HG03108 (cell line): ENCODE data around the gene NUP50.

Source experiments
- ATAC-seq: cut with Tn5 transposase; IDR thresholded peaks from one replicate; pipeline ENCODE4 v1.9.1; 2021; ENCODE audit warnings: moderate library complexity; ENCODE audit not compliant: unreplicated experiment

The NUP50 gene

DNA sequence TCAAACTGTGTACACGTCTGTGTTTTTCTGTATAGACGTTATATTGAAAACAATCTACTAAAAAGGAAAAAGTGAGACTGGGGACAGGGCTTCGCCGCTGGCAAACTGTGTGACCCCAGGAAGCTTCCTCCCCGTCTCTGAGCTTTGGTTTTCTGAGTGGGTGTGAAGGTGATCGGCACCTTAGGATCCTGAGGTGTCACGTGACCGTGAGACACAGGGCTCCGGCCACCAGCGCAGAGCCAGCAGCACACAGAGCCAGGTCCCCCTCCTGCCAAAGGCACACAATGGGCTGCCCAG, 44.9 kb downstream of the NUP50 start:
- ATAC-seq, result no peak

DNA sequence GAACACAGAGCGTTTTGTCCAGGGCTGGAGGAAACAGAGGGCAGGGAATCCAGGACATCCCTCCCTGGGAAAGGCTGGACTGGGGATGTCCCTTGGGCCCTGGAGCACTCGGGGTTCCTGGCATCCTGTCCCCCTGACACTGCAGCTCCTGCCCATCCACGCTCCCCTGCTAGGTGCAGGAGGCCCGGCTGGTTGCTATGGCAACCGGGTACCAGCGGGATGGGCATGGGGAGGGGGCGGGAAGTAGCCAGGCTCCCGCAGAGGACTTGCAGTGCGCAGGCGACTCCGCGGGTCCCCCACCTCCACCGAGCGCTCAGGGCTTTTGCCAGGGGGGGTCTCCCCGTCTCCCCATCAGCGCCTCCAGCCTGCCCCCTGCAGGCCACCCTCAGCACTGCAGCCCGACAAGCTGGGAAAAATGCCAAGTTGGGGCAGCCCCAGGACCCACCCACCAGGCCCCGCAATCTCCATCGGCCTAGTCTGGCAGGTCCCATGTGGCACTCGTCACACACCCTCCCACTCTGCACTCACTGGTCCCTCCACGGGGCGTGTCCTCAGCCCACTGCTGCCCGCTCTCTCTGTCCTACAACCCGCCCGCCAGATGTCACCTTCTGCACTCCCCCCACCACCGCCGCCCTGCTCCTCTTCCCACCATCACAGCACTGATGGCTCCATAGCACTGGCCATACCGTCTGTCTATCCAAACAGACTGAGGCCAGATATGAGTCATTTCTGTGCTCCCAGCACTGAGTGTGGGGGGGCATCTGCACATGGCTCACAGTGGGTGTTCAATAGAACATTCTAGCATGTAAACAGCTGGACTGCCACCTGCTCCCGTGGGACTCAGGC, 45.5 kb downstream of the NUP50 start:
- no peak for ATAC-seq

DNA sequence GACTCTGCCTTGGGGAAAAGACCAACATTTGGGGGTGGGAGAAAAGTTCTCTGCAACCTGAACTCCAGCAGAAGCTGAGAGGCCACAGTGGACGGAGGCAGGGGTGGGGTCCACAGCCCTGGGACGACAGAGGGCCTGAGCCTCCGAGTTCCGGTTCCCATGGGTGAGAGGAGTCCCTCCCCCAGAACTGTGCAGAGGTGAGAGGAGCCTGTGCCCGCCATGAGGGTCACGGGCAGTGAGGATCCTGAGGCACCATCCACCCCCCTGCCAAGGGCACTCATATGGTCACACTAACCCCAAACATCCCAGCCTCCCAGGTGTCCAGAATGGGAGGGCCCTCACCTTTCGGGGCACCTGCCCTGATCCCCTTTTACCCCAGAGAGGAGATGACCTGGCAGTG, 46.4 kb downstream of the NUP50 start:
- ATAC-seq, result no peak

DNA sequence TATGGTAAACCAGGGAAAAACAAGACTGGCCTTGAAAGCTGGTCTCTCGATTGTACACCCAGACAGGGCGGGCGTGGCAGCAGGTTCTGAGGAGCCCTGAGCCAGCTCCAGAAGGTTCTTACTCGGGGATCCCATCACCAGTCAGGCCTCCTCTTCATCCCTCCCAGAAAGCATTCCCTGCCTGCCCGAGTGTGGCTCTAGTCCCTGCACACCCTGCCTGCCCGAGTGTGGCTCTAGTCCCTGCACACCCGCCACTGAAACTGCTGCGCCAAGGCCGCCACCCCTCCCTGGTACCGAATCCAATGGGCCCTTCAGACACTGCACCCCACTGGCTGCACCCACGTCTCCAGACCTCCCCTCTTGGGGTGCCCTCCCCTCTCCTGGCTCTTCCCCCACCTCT, 46.9 kb downstream of the NUP50 start:
- ATAC-seq, result no peak

- ATAC-seq, result no peak
These were observed 47.3 kb downstream of the NUP50 start for GRCh38 chr22:45210991-45211390.

- ATAC-seq, result no peak
These were observed 47.7 kb downstream of the NUP50 start for GRCh38 chr22:45211435-45211834.

- no peak for ATAC-seq
These were observed 48.1 kb downstream of the NUP50 start for GRCh38 chr22:45211848-45212247.

DNA sequence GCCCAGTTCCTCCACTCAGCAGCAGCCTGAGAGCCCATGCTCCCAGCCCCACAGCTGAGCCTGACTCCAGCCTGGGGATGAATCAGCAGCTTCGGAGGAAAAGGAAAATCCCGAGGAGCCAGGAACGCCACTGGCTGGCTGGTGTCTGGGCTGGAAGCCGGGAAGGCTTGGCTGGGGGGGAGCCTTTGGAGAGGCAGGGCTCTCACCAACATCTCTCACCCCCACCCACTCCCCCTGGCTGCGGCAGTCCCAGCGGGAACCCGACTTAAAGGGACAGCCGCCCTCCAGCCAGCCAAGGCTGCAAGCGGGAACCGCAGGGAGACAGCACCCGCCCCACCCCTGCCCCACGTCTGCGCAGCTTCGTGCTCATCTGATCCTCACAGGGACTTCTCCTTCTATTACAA, 48.6 kb downstream of the NUP50 start:
- no peak for ATAC-seq

DNA sequence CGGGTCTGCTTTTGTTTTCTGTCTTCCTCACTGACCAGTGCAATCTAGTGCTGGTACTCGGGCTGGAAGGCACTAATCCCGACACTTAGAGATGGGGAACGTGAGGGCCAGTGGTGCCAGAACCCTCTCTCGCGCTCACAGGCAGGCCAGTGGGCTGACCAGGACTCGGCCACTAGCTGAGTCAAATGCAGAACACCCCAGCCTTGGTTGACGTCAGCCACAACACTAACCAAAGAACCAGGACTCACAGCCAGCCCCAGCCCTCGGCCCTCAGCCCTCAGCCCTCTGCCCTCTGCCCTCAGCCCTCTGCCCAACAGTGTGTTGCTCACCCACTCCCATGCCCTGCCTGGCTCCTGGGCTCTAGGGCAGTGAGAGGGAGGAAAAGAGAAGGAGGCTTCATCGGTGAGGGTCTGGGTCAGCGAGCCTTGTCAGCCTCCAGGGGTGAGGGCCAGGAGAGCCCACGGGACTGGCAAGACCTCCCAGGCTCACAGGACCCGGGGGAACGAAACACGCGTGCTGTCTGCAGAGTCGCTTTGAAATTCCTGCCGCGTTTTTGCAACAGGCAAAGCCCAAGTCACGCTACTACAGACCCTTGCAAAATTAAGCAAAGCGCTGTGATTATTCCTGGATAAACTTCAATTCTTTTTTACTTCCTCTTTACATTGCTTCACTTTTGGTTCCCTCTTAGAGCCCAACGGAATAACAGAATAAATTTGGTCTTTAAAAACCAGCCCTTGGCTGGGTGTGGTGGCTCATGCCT, 49.4 kb downstream of the NUP50 start:
- ATAC-seq, result no peak

- no peak for ATAC-seq
These were observed 52.6 kb downstream of the NUP50 start for GRCh38 chr22:45216133-45217003.

- ATAC-seq, result no peak
These were observed 53.6 kb downstream of the NUP50 start for GRCh38 chr22:45217345-45217744.

- no peak for ATAC-seq
These were observed 54.1 kb downstream of the NUP50 start for GRCh38 chr22:45217806-45218205.

DNA sequence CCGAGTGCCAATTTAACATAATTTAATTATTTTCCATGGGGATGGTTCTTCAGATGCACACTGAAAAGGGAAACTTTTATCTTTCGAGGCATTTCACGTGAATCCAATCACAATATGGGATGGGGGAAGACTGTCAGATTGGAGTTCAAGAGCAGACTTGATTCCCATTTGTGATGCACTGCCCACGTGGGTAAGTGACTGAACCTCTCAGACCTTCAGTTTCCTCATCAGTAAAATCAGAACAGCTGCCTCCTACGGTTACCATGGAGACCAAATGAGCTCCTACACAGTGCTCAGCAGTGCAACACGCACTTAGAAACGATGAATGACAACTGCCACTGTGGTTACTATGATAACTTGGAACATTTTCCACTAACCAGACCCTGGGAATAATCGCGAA, 55.3 kb downstream of the NUP50 start:
- ATAC-seq, result no peak

DNA sequence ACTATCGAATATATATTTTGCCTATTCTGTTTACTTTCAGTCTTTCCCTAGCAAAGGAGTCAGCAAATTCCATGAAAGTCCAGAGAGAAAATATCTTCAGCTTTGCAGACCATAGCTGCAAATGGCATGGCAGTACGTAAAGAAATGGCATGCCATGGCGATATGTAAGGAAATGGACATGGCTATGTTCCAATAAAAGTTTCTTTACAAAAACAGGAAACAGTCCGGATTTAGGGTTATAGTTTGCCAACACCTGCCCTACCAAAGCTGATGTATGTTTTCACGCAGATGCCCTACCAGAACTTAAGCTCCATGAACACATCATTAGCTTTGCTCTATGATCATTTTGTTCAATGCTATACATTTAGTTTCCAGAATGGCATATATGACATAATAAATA, 57.5 kb downstream of the NUP50 start:
- no peak for ATAC-seq

- ATAC-seq, result no peak
These were observed 59.8 kb downstream of the NUP50 start for GRCh38 chr22:45223304-45224117.

DNA sequence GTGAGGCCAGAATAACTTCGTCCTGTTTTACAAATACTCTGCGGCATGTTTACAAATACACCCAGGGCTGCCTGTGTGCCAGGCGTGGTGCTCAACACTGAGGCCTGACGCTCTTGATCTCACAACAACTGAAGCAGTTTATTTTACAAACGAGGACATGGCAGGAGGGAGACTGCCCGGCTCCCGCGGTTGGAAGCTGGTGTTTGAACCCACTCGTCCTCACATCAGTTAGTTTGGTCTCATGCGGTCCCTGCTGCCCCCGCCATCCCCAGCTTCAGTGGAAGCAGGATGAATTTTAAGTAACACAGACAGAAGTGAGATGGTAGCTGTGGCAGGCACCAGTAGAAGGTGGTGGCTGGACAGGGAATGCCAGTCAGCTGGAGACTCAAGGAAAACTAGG, 60.6 kb downstream of the NUP50 start:
- no peak for ATAC-seq

DNA sequence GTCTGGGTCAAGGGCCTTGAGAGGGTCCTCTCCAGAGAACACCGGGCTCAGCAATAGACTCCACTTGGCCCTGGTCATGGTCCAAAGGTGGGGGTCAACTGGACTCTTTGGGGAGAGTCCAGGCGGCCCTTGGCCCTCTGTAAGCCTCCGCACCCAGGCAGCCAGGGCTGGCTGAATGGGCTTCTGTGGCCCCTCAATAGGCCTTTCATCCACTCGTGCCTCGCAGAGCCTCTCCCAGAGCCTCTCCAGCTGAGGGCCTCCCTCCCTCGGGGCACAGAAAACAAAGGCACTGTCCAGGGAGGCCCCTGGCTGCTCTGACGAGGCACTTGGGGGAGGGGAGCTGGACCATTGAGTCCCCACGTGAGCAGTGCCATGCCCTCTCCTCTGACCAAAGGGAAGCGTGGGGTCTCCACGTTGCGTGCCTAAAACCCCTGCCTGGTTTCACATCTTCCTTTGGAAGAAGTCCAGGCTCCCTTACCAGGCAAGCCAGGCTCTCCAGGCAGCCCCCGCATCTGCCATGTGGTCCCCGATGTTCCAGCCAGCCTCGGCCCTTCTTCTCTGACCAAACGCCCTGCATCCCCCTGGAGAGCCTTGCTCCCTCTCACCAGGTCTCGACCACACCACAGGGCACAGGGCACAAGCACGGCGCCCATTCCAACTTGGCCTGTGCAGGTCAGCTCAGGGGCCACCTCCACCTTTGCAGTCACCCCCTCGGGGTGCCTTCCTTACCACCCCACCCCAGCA, 61.4 kb downstream of the NUP50 start:
- no peak for ATAC-seq

DNA sequence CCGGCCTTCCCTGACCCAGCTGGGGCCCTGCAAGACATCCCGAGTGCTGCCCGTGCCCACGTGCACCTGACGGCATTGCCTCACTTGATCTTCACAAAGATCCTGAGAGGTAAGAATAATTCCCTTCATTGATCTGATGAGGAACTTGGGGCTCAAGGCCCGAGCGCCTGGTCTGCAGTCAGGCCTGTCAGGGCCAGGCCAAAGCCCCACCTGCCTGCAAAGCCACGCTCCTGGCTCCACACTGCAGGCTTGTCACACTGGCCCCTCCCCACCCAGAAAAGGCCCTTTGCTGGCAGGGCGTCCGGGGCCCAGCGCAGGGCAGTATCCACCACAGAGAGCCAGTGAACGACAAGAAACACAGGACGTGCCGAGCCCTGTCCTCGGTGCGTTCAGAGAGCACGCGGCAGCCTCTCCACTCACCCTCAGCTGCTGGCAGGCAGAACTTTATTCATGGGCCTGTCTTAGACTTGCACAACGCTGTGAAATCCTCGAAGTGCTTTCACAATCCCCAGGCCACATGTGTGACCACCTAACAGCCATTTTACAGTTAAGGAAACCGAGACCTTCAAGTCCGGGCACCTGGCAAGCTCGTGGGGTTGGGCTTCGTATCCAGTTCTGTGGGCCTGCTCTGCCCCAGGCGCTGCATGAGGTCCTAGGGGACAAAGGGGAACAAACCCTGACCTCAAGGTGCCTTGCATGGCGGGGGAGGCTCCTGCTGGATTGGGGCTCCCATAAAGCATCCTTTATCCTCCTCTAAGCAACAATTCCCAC, 62.2 kb downstream of the NUP50 start:
- ATAC-seq, result no peak

DNA sequence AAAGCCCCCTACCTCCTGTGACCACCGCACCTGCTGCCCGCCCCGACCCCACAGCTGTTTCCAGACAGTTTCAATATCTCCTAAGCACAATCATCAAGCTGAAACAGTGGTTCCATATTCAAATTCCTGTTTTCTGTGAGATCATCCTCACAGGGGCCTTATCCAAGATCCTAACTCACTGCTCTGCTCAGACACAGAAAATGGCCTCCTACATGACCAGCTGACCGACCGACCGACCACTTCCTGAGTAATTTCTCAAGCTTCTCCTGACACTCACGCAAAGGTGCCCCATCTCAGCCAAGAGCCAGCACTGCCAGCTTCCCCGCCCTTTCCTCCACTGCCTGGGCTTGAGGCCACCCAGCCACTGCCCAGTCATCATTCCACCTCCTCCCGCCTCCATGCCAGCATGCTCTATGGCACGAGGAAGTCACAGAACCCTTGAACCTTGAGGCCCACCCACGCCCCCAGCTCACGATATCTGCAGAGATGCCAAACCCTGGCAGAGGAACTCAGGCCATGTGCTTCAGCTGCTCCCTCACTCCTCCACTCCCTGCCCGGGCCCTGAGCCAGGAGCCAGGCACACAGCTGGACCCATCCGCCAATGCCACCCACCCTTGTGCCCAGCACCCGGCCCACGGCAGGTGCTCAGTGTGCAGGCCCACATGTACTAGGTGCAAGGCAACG, 62.9 kb downstream of the NUP50 start:
- ATAC-seq, result no peak
